Prostate gland (tissue), 2 donors: ENCODE data around the gene VWA8. TPM values are rescaled to one million over a fixed set of nuclear protein-coding genes. Genes with fewer than 3 reads are reported as not detected.

Experiments
- DNase-seq: peaks from one replicate; pipeline ENCODE4 v3.0.0-alpha.2; 2019; ENCODE audit warnings: low spot score
- H3K27ac ChIP-seq, 2 donors: fragments of 200-600 bp; sonication (generic); 2 replicates each; pipeline ENCODE4 v1.5.1; 2017 to 2019
- H3K27me3 ChIP-seq: fragments of 200-600 bp; sonication (generic); replicated peaks from 2 replicates; pipeline ENCODE4 v1.5.1; 2019; ENCODE audit not compliant: insufficient read depth
- H3K36me3 ChIP-seq, 2 donors: fragments of 200-600 bp; sonication (generic); 1 replicate in 1 of 2; 2 replicates in 1 of 2; pipeline versions ENCODE4 v1.5.1 to v1.8.1; 2017 to 2019
- H3K4me1 ChIP-seq: fragments of 200-600 bp; sonication (generic); replicated peaks from 2 replicates; pipeline ENCODE4 v1.5.1; 2019
- H3K4me3 ChIP-seq, 2 donors: fragments of 200-600 bp; sonication (generic); 2 replicates each; pipeline ENCODE4 v1.5.1; 2017 to 2019
- H3K9me3 ChIP-seq: fragments of 200-600 bp; sonication (generic); 2 replicates; pipeline ENCODE4 v1.5.1; 2017
- POLR2A ChIP-seq: fragments of 450-650 bp; IDR thresholded peaks from one replicate; pipeline ENCODE4 v1.6.1; 2016; ENCODE audit warnings: antibody characterized with exemption, mild to moderate bottlenecking
- POLR2AphosphoS5 ChIP-seq: sonication (generic); formaldehyde crosslinking; IDR thresholded peaks from one replicate; pipeline ENCODE4 v1.6.1; 2017; ENCODE audit warnings: antibody characterized with exemption
- WGBS: methylation state at CpG from one replicate; pipeline ENCODE4 v1.1.5; 2018; 5-methylcytosine and 5-hydroxymethylcytosine counted together
- intact Hi-C: fragments of 100-400 bp; cut with DNase I; formaldehyde crosslinking; loops from one replicate; pipeline ENCODE4 v1.14.2; 2022
- total RNA-seq, 2 donors: library from RNA; depleted of rRNA; stranded (reverse); fragments of >200 nt; gene quantifications; one replicate each; pipeline ENCODE4 v1.1.0, GENCODE V29; 2016
- TF ChIP-seq, protein P1 (sequence below), 4 experiments: fragments of 200-600 bp in 2 of 4; fragments of 450-650 bp in 2 of 4; sonication (generic) in 2 of 4; IDR thresholded peaks; 1 replicate in 3 of 4; 2 replicates in 1 of 4; pipeline ENCODE4 v1.5.1; 2016 to 2019; ENCODE audit warnings: antibody characterized with exemption in 4 of 4, mild to moderate bottlenecking in 2 of 4, moderate library complexity in 2 of 4

VWA8 gene
- total RNA-seq, 2 donors from 2014 or later = 18.1 to 21.8 TPM

DNA sequence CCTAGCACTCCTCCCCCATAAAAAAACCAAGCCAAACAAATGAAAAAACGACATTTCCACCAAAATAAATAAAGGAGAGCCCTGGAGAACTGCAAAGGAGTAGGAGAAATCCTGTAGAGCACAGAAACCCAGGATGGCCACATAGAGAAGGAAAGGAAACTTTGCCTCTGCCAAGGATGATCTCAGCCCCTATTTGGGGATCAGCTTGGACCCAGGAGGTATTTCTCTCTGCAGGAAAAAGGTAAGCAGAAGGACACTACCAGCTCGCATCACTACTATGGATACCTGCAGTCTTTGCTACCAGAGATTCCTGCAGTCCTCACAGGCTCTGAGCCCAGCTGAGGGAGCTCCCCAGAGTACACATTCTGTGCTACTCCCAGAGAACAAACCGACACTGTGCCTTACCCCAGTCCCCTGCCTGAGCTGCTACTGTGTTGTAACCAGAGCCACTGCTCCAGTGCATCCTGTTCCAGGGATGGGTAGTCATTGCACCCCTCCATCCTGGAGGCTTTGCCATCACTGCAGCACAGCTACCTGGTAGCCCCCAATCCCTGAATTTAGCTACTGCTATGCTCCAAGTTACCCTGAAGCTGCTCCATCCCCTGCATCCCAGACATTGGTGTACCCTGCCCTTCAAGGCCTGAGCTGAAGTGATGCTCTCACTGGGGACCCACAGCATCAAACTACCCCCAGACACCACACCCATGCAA is 41.7 kb downstream of the VWA8 start:
- intact Hi-C loops = no loop called here
- 64% methylated on average over 3 of the region's 3 CpGs for WGBS
- DNase-seq = no peak
- no peaks in the 10 kb centered on the region for H3K9me3 ChIP-seq
- H3K4me1 ChIP-seq = no peaks in the 10 kb centered on the region
- TF ChIP-seq POLR2AphosphoS5 (no peak), POLR2A (no peak)
- TF ChIP-seq, protein P1, sequence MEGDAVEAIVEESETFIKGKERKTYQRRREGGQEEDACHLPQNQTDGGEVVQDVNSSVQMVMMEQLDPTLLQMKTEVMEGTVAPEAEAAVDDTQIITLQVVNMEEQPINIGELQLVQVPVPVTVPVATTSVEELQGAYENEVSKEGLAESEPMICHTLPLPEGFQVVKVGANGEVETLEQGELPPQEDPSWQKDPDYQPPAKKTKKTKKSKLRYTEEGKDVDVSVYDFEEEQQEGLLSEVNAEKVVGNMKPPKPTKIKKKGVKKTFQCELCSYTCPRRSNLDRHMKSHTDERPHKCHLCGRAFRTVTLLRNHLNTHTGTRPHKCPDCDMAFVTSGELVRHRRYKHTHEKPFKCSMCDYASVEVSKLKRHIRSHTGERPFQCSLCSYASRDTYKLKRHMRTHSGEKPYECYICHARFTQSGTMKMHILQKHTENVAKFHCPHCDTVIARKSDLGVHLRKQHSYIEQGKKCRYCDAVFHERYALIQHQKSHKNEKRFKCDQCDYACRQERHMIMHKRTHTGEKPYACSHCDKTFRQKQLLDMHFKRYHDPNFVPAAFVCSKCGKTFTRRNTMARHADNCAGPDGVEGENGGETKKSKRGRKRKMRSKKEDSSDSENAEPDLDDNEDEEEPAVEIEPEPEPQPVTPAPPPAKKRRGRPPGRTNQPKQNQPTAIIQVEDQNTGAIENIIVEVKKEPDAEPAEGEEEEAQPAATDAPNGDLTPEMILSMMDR (IDR thresholded peaks at IDR 0.05) = no peak
- no peaks in the 10 kb centered on the region for H3K27me3 ChIP-seq
- no peaks in the 10 kb centered on the region for H3K36me3 ChIP-seq
- no peak overlapping the region for H3K27ac ChIP-seq
- no peak overlapping the region for H3K4me3 ChIP-seq

DNA sequence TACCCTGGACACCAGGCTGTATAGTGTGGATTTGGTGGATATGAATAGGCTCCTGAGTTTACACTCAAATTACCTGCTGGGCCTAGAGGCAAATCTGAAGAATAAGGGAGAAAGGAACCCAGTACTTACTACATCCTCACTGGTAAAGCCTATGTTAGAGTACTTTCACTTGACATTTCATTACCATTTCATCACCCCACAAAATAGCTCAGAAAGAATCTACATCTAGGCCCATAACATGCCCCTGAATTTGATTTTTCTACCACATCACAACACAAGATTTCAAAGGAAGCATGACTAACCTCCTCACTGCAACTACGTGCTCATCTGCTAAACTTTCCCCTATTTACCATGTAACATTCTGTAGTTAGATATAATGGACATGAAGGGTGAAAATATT is 43.3 kb downstream of the VWA8 start:
- no peaks in the 10 kb centered on the region for H3K36me3 ChIP-seq
- no peak overlapping the region for H3K4me3 ChIP-seq
- H3K27me3 ChIP-seq = no peaks in the 10 kb centered on the region
- H3K27ac ChIP-seq = no peak overlapping the region
- WGBS = 97% methylated on average over 1 of the region's 1 CpG
- intact Hi-C loops = no loop called here
- TF ChIP-seq POLR2A = no peak
- no peaks in the 10 kb centered on the region for H3K4me1 ChIP-seq
- no peaks in the 10 kb centered on the region for H3K9me3 ChIP-seq
- no peak for DNase-seq

DNA sequence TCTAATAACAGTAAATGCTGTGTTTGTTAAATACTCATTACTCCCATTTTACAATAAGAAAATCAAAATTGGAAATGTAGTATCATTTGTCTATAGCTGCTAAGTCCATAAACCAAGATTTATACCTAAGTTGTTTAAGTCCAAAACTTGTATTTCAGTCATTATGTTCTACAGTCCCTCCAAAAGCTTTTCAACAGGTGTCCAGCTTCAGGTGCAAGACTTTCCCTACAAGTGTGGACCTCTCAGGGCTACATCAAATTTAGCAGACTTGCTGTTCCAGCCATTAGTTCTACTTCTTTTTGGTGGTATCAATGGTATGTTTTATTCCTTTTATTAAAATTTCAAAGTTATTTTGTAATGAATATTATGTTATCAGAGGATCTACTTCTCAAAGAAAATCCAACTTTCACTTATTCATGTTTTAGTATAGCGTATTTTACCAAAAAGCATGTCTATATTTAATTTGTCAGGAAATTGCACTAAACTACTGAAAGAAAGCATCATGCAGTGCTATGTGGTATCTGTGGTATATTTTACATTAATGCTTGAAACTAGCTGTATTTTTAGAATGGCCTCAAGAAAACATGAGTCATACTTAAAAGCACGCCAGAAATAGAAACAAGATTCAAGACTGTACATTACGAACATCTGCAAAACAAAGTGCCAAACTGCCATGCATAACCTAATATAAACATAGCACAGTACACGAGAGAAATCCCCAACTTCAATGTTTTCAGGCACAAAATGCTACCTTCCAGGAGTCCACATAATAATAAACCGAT is 44.5 kb downstream of the VWA8 start:
- WGBS = 62% methylated on average over 5 of the region's 5 CpGs
- no peak for DNase-seq
- no peaks in the 10 kb centered on the region for H3K9me3 ChIP-seq
- H3K4me3 ChIP-seq = no peak overlapping the region
- intact Hi-C loops = no loop called here
- H3K4me1 ChIP-seq = no peaks in the 10 kb centered on the region
- H3K27ac ChIP-seq = no peak overlapping the region
- no peak for TF ChIP-seq POLR2AphosphoS5
- TF ChIP-seq, protein P1 (IDR thresholded peaks at IDR 0.05) = no peak
- TF ChIP-seq POLR2A = no peak
- H3K36me3 ChIP-seq = no peaks in the 10 kb centered on the region
- H3K27me3 ChIP-seq = no peaks in the 10 kb centered on the region

DNA sequence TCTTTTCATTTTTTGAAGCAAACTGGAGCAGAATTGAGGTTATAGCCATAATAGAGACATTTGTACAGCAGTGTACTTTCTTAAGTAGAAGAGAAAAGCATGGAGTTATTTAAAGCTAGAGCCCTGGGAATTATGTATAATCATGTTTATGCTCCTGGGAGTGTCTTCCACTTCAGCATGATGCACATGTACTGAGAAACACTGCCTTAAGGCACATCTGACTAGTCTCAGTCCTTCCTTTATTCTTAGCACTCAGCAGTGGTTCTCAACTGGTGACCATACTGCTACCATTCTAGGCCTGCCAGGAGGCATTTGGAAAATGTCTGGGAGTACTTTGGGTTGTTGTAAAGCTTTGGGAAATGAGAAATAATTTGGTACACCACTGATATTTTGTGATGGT is 45.8 kb downstream of the VWA8 start:
- Histone ChIP-seq H3K27ac (no peak overlapping the region), H3K27me3 (no peaks in the 10 kb centered on the region), H3K9me3 (no peaks in the 10 kb centered on the region), H3K4me1 (no peaks in the 10 kb centered on the region), H3K36me3 (no peaks in the 10 kb centered on the region), H3K4me3 (no peak overlapping the region)
- TF ChIP-seq, protein P1 (IDR thresholded peaks at IDR 0.05) = no peak
- TF ChIP-seq POLR2AphosphoS5 = no peak
- TF ChIP-seq POLR2A = no peak
- intact Hi-C loops = no loop called here
- DNase-seq = no peak

DNA sequence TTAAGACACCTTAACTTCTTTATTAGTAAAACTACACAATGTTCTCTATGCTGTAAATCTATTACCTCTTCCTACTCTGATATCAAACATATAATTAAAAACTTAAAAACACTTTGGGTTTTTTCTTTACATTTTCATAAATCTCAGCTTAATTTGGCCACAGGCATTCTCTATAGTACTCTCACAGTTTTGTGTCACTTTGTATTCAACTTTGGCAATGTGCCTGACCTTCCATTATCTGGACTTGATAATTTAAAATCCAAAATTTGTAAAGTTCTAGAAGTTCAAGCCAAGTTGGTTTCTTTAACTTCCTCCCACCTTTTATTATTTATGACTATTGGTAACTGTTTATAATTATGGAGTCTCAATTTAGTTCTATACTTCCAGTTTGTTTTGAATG is 46.4 kb downstream of the VWA8 start:
- intact Hi-C loops = no loop called here
- Histone ChIP-seq H3K36me3 (no peaks in the 10 kb centered on the region), H3K27me3 (no peaks in the 10 kb centered on the region), H3K4me3 (no peak overlapping the region), H3K27ac (no peak overlapping the region), H3K4me1 (no peaks in the 10 kb centered on the region), H3K9me3 (no peaks in the 10 kb centered on the region)
- TF ChIP-seq, protein P1 (IDR thresholded peaks at IDR 0.05) = no peak
- TF ChIP-seq POLR2AphosphoS5 (no peak), POLR2A (no peak)
- DNase-seq = no peak
